Thyroid gland (tissue), 4 donors: ENCODE data around the gene SLC37A1.

Source experiments
- POLR2A ChIP-seq, 2 donors: fragments of 450-650 bp; IDR thresholded peaks; one replicate each; pipeline ENCODE4 v1.6.1; 2017; ENCODE audit warnings: antibody characterized with exemption in 2 of 2, mild to moderate bottlenecking in 2 of 2, moderate library complexity in 1 of 2
- TF ChIP-seq, protein P1 (sequence below), 6 experiments: fragments of 200-600 bp in 3 of 6; fragments of 450-650 bp in 3 of 6; sonication (generic) in 3 of 6; IDR thresholded peaks; one replicate each; pipeline ENCODE4 v1.5.1; 2016 to 2019; ENCODE audit warnings: antibody characterized with exemption in 6 of 6, mild to moderate bottlenecking in 2 of 6, inconsistent platforms in 1 of 6, moderate library complexity in 1 of 6

GRCh38 chr21:42593007-42593814 is 79.6 kb downstream of the SLC37A1 start:
- TF ChIP-seq, protein P1, sequence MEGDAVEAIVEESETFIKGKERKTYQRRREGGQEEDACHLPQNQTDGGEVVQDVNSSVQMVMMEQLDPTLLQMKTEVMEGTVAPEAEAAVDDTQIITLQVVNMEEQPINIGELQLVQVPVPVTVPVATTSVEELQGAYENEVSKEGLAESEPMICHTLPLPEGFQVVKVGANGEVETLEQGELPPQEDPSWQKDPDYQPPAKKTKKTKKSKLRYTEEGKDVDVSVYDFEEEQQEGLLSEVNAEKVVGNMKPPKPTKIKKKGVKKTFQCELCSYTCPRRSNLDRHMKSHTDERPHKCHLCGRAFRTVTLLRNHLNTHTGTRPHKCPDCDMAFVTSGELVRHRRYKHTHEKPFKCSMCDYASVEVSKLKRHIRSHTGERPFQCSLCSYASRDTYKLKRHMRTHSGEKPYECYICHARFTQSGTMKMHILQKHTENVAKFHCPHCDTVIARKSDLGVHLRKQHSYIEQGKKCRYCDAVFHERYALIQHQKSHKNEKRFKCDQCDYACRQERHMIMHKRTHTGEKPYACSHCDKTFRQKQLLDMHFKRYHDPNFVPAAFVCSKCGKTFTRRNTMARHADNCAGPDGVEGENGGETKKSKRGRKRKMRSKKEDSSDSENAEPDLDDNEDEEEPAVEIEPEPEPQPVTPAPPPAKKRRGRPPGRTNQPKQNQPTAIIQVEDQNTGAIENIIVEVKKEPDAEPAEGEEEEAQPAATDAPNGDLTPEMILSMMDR (IDR thresholded peaks at IDR 0.05) = peak; percentile 28 to 84 (median 62)
- no peak for TF ChIP-seq POLR2A (IDR thresholded peaks at IDR 0.05)
